Spleen (tissue), 7 donors: ENCODE data around the gene KRTAP9-8.

Source experiments
- CTCF ChIP-seq, 11 experiments: fragments of 200-600 bp in 7 of 11; fragments of 450-650 bp in 4 of 11; sonication (generic) in 4 of 11; IDR thresholded peaks in 8 of 11; conservative IDR thresholded peaks in 3 of 11; 1 replicate in 7 of 11; 2 replicates in 4 of 11; pipeline versions ENCODE4 v1.4.0 to v1.8.0; 2016 to 2021; ENCODE audit warnings: antibody characterized with exemption in 11 of 11, inconsistent platforms in 4 of 11, mild to moderate bottlenecking in 1 of 11
- POLR2A ChIP-seq, 3 donors: fragments of 450-650 bp; IDR thresholded peaks; one replicate each; pipeline ENCODE4 v1.5.1; 2017; ENCODE audit warnings: antibody characterized with exemption in 3 of 3, mild to moderate bottlenecking in 1 of 3
- POLR2AphosphoS5 ChIP-seq, 3 donors: sonication (generic); formaldehyde crosslinking; IDR thresholded peaks; one replicate each; pipeline ENCODE4 v1.5.1; 2017; ENCODE audit warnings: antibody characterized with exemption in 3 of 3
- donor health status: DM: no; HTN: no; CAD: no; lungs with moderate emphysema.
- donor health status: DM: no; HTN: no; CAD: no.
- donor health status: DM: no; HTN: no; CAD: no.

GRCh38 chr17:41211845-41212466 is 25.8 kb upstream of the KRTAP9-8 start:
- TF ChIP-seq POLR2A (IDR thresholded peaks at IDR 0.05) (no peak), CTCF (IDR thresholded peaks at IDR 0.05 in 8 of 11, conservative IDR thresholded peaks at IDR 0.05 in 3 of 11) (no peak), POLR2AphosphoS5 (IDR thresholded peaks at IDR 0.05) (no peak)
